GM18870 (cell line): Measurements from ENCODE around the gene EEFSEC.

Experiments used
- ATAC-seq: cut with Tn5 transposase; IDR thresholded peaks from one replicate; pipeline ENCODE4 v1.9.1; 2021; ENCODE audit warnings: moderate library complexity; ENCODE audit not compliant: unreplicated experiment

EEFSEC gene

GRCh38 chr3:128362026-128362965, 209.0 kb downstream of the EEFSEC start:
- no peak for ATAC-seq

GRCh38 chr3:128364291-128364690, 211.0 kb downstream of the EEFSEC start:
- ATAC-seq = no peak

GRCh38 chr3:128364808-128365360, 211.6 kb downstream of the EEFSEC start:
- ATAC-seq = no peak

- no peak for ATAC-seq
Observed at GRCh38 chr3:128366136-128366535, 212.9 kb downstream of the EEFSEC start.

GRCh38 chr3:128366652-128367051, 213.4 kb downstream of the EEFSEC start:
- no peak for ATAC-seq

- no peak for ATAC-seq
Observed at GRCh38 chr3:128367221-128367620, 213.9 kb downstream of the EEFSEC start.

- ATAC-seq = no peak
Observed at GRCh38 chr3:128367761-128368160, 214.5 kb downstream of the EEFSEC start.

GRCh38 chr3:128368626-128369025, 215.3 kb downstream of the EEFSEC start:
- no peak for ATAC-seq

- ATAC-seq = no peak
Observed at GRCh38 chr3:128369121-128369703, 215.9 kb downstream of the EEFSEC start.

- no peak for ATAC-seq
Observed at GRCh38 chr3:128369881-128370642, 216.8 kb downstream of the EEFSEC start.

GRCh38 chr3:128372281-128372680, 219.0 kb downstream of the EEFSEC start:
- no peak for ATAC-seq

- ATAC-seq = no peak
Observed at GRCh38 chr3:128372707-128373533, 219.6 kb downstream of the EEFSEC start.

- no peak for ATAC-seq
Observed at GRCh38 chr3:128374746-128375445, 221.6 kb downstream of the EEFSEC start.

GRCh38 chr3:128376516-128376915, 223.2 kb downstream of the EEFSEC start:
- ATAC-seq = no peak

- ATAC-seq = no peak
Observed at GRCh38 chr3:128378631-128379347, 225.5 kb downstream of the EEFSEC start.

GRCh38 chr3:128379367-128380160, 226.3 kb downstream of the EEFSEC start:
- no peak for ATAC-seq

- no peak for ATAC-seq
Observed at GRCh38 chr3:128380295-128380694, 227.0 kb downstream of the EEFSEC start.

- ATAC-seq = no peak
Observed at GRCh38 chr3:128380719-128381118, 227.4 kb downstream of the EEFSEC start.
